ENCODE results near the gene FGD2. TPM values are rescaled to one million over a fixed set of nuclear protein-coding genes. Genes with fewer than 3 reads are reported as not detected.
A peak's percentile ranks its signal among the peaks of the same experiment; 100 is the strongest.

The FGD2 gene
- total and polyA plus RNA-seq, 9 of the 15 experiments (the other 6 are each of a cell fraction or from before 2014, with no cell fraction given) = 0.09 TPM; not detected in 8

- TF ChIP-seq ZBTB11 (CRISPR knock-in tag; IDR thresholded peaks at IDR 0.05) = no peak; a peak in 1 of 6 replicates
- TF ChIP-seq CBX1 (IDR thresholded peaks at IDR 0.05; ENCODE audit: low read depth) = no peak
- no peak for TF ChIP-seq RHOXF2B (CRISPR knock-in tag; conservative IDR thresholded peaks at IDR 0.05)
- TF ChIP-seq TRIM24 (IDR thresholded peaks at IDR 0.05) = peak; percentile 27 to 29; a peak in 2 of 4 replicates
- TF ChIP-seq NR2F6 (CRISPR knock-in tag; IDR thresholded peaks at IDR 0.05) = no peak
- TF ChIP-seq ZNF140 (CRISPR knock-in tag; IDR thresholded peaks at IDR 0.05) = no peak
- TF ChIP-seq ZNF780A (CRISPR knock-in tag; IDR thresholded peaks at IDR 0.05) = no peak
- TF ChIP-seq RNF2 (IDR thresholded peaks at IDR 0.05) = no peak
- peak; percentile 35 for TF ChIP-seq MTA2 (IDR thresholded peaks at IDR 0.05; ENCODE audit: low read depth)
- TF ChIP-seq FOXJ3 (CRISPR knock-in tag; IDR thresholded peaks at IDR 0.05) = no peak
- TF ChIP-seq ZNF324 (CRISPR knock-in tag; IDR thresholded peaks at IDR 0.05) = no peak
- TF ChIP-seq ATF6 (CRISPR knock-in tag; IDR thresholded peaks at IDR 0.05) = no peak; the same call in 1 of the 2 replicates
- TF ChIP-seq ZFP30 (CRISPR knock-in tag; IDR thresholded peaks at IDR 0.05; ENCODE audit: borderline replicate concordance) = no peak
- TF ChIP-seq COPS2 (conservative IDR thresholded peaks at IDR 0.05) = no peak
- TF ChIP-seq ZNF253 (CRISPR knock-in tag; conservative IDR thresholded peaks at IDR 0.05) = no peak
- no peak for TF ChIP-seq IRF1 (CRISPR knock-in tag; IDR thresholded peaks at IDR 0.05; ENCODE audit: borderline replicate concordance)
- TF ChIP-seq ZNF586 (CRISPR knock-in tag; conservative IDR thresholded peaks at IDR 0.05) = no peak
- no peak for TF ChIP-seq USF2 (CRISPR knock-in tag; IDR thresholded peaks at IDR 0.05)
- TF ChIP-seq KAT8 (IDR thresholded peaks at IDR 0.05; ENCODE audit: low read depth) = no peak
- TF ChIP-seq MYC (IDR thresholded peaks at IDR 0.05; ENCODE audit: low read depth, low read length) = no peak; the same call in 1 of the 2 replicates
- TF ChIP-seq MYC (CRISPR knock-in tag; IDR thresholded peaks at IDR 0.05; ENCODE audit: borderline replicate concordance, low read depth) = peak; percentile 21; the same call in 1 of the 2 replicates
- TF ChIP-seq ZC3H4 (CRISPR knock-in tag; IDR thresholded peaks at IDR 0.05; ENCODE audit: borderline replicate concordance) = no peak
These were observed 43.6 kb downstream of the FGD2 start (continued) for GRCh38 chr6:37048851-37049757.
